ENCODE results near the gene PROSER1. TPM values are rescaled to one million over a fixed set of nuclear protein-coding genes. Genes with fewer than 3 reads are reported as not detected.
"Not testable (repeated sequence)": the region's sequence is repeated elsewhere in the genome, so short reads cannot be mapped to it uniquely, and the experiment has no call there.

Gene PROSER1
- total RNA-seq, 1 donor from 2014 or later, result 19.3 TPM

DNA sequence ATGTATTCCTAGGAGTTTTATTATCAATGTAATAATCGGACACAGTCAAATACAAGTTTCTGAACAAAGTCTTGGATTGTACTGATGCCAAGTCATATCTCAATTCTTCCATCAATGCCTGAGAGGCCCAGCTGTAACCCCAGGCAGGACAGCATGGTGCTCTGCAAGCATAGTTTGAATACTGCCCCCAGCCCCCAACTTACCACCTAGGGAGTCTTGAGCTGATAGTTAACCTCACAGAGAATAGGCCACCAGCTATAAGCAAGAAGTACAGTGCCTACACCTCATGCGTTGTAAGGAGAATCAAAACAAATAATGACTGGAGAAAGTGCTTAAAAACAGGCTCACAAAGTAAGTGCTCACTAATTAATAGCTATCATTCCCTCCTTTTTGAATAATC lies 2.7 kb downstream of the PROSER1 start:
- DNase-seq (ENCODE audit: low spot score), result no peak
- intact Hi-C loops (cut with DNase I), result no loop called here
- no peak for ATAC-seq

GRCh38 chr13:39034085-39034484 lies 3.8 kb downstream of the PROSER1 start:
- ATAC-seq, result no peak
- intact Hi-C loops (cut with DNase I), result no loop called here
- no peak for DNase-seq (ENCODE audit: low spot score)

GRCh38 chr13:39032150-39032549 lies 5.7 kb downstream of the PROSER1 start:
- intact Hi-C loops (cut with DNase I), result no loop called here
- DNase-seq (ENCODE audit: low spot score) (no peak), ATAC-seq (no peak)

GRCh38 chr13:39025433-39025839 lies 12.5 kb downstream of the PROSER1 start:
- DNase-seq (ENCODE audit: low spot score), result no peak
- intact Hi-C loops (cut with DNase I), result no loop called here
- ATAC-seq, result no peak

DNA sequence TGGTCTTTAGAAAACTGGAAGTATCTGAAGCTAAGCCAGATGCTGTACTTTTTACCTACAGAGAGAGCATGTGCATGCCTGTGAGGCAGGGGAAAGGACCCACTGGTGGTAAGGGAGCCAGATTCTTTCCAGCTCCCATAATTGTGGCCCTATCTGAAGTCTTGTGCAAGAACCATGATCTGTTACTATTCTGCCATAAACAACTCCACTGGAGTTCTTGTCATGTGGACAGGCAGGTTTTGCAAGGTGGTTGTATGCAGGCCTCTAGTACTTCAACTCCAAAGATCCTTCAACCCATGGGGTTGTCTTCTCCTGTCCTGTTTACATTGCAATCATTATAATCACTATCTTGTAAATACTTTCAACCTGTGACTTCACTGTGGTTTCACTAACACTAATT lies 14.1 kb downstream of the PROSER1 start:
- ATAC-seq (no peak), DNase-seq (ENCODE audit: low spot score) (no peak)
- intact Hi-C loops (cut with DNase I), result no loop called here

- ATAC-seq (no peak), DNase-seq (ENCODE audit: low spot score) (no peak)
- intact Hi-C loops (cut with DNase I), result no loop called here
These were observed 14.6 kb downstream of the PROSER1 start for GRCh38 chr13:39023316-39023715.

GRCh38 chr13:39020853-39021462 lies 16.9 kb downstream of the PROSER1 start:
- no peak for ATAC-seq
- intact Hi-C loops (cut with DNase I), result no loop called here

GRCh38 chr13:39016787-39017186 lies 21.1 kb downstream of the PROSER1 start:
- peak; percentile 67 for ATAC-seq
- intact Hi-C loops (cut with DNase I), result no loop called here
- no peak for DNase-seq (ENCODE audit: low spot score)

More at GRCh38 chr13:39020853-39021462, 16.9 kb downstream of the PROSER1 start:
- no peak for DNase-seq (ENCODE audit: low spot score)

DNA sequence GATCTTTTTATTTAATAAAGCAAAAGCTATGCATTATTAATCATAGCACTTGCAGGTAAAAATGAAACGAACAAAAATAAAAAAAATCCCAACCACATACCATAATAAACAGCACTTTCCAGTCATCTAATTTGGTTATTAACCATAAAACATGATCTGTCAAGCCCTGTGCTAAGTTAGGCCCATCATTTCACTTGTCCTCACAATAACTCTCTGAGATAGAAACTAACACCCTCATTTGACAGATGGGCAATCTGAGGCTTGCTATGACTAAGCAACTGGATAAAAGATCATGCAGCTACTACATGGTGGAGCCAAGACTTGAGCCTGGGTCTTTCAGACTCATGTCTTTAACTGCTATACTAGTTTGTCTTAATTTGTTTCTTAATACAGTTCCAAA lies 21.8 kb downstream of the PROSER1 start:
- DNase-seq (ENCODE audit: low spot score) (no peak), ATAC-seq (no peak)
- intact Hi-C loops (cut with DNase I), result no loop called here

GRCh38 chr13:39013462-39013861 lies 24.4 kb downstream of the PROSER1 start:
- DNase-seq (ENCODE audit: low spot score) (no peak), ATAC-seq (no peak)
- intact Hi-C loops (cut with DNase I), result no loop called here

GRCh38 chr13:39012608-39013007 lies 25.3 kb downstream of the PROSER1 start:
- DNase-seq (ENCODE audit: low spot score), result no peak
- intact Hi-C loops (cut with DNase I), result no loop called here
- no peak for ATAC-seq

DNA sequence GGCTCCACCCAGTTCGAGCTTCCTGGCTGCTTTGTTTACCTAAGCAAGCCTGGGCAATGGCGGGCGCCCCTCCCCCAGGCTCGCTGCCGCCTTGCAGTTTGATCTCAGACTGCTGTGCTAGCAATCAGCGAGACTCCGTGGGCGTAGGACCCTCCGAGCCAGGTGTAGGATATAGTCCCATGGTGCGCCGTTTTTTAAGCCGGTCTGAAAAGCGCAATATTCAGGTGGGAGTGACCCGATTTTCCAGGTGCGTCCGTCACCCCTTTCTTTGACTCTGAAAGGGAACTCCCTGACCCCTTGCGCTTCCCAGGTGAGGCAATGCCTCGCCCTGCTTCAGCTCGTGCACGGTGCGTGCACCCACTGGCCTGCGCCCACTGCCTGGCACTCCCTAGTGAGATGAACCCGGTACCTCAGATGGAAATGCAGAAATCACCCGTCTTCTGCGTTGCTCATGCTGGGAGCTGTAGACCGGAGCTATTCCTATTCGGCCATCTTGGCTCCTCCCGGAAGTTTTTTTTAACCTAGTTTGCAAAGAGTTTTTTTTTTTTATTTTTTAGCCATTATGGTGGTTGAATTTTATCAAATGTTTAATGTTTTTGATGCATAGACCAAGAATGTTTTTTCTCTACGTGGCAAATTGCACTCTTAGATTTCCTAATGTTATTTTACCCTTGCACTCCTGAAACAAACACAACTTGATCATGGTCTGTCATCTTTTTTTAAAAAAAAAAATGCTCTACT lies 31.3 kb downstream of the PROSER1 start:
- DNase-seq (ENCODE audit: low spot score); intact Hi-C loops (cut with DNase I); ATAC-seq: not testable (repeated sequence)

GRCh38 chr13:38998739-38999138 lies 39.1 kb downstream of the PROSER1 start:
- intact Hi-C loops (cut with DNase I), result no loop called here
- no peak for DNase-seq (ENCODE audit: low spot score)
- ATAC-seq, result no peak

DNA sequence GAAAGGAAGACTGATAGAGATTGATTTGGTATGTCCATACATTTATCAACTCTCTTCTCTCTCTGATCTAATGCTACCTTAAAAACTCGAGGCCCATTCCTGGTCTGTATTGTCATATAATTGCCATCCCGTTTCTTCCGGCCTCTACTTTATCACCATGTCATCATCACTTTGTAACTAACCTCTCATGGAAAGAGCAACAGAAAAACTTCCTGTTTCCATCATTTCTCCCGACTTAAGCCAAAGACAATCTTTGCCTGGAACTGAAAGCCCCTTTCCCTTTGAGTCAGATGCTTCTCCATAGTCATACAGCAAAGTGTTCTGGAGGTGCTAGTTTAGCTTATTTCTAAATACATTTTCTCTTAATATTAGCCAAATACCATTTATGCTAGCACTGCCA lies 44.5 kb downstream of the PROSER1 start:
- DNase-seq (ENCODE audit: low spot score) (no peak), ATAC-seq (no peak)
- intact Hi-C loops (cut with DNase I), result no loop called here

GRCh38 chr13:38990693-38991092 lies 47.2 kb downstream of the PROSER1 start, which contains the start of gene STOML3:
TSS of gene STOML3 (minus strand) at chr13:38990831. CDS start at chr13:38990721, 110 bp downstream.
- intact Hi-C loops (cut with DNase I), result no loop called here
- DNase-seq (ENCODE audit: low spot score) (no peak), ATAC-seq (peak; percentile 26)

DNA sequence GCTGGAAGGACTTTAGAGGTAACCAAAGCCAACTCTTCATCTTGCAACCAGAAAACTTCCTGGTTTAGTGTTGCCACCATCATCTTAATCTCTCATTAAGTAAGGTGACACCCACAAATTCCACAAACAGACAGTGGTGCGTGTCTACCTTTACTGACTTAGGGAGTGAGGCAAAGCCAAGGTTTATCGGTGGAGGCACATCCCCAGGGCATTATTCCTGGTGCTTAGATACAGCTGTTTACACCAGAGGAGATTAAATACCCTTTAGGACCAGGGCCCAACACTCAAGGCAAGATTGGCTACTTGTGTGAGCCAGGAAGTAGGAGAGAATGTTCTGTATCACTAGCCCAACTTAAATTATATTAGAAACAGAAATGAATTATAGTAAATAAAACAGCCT lies 56.8 kb downstream of the PROSER1 start:
- intact Hi-C loops (cut with DNase I), result no loop called here
- DNase-seq (ENCODE audit: low spot score) (no peak), ATAC-seq (no peak)

GRCh38 chr13:38980750-38981078 lies 57.2 kb downstream of the PROSER1 start:
- peak; percentile 38 for ATAC-seq

DNA sequence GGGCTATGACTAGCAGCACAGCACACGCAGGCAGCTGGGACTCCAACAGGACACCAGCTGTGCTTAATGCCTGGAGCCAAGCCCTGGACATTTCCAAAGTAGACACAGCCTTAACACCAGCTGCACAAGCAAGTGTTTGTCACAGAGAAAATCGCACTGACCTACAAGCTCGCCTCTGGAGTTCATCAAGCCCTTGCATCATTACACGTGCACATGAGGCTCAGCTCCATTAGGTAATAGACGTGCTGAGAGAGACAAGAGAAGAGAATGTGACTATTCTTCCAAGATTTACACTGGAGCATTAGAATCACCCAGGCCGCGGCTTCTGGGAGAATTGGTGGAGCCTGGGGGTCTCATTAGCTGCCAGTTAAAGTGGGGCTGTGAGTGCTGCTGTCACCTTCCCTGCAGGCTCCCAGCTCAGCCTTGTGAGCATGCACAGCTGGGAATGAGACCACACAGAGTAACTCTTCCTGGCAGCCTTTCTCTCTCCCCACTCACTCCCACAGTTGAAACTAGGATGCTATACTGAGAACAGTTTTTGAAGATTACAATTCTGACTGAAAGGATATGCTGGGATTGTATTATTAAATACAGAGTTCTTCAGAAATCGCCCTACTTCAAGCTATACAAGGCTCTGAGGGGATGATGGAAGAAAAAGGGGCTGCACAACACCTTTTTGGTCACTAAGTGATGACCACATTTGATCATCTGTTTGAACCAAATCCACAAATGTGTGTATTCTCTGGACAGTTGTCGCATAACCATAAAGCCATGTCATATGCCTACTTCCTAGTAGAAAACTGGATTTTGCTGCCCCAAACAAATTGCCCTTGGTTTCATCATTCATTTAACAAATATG lies 57.8 kb downstream of the PROSER1 start:
- no peak for DNase-seq (ENCODE audit: low spot score)
- intact Hi-C loops (cut with DNase I), result no loop called here
- ATAC-seq, result peak; percentile 98

More at GRCh38 chr13:38980750-38981078, 57.2 kb downstream of the PROSER1 start:
- intact Hi-C loops (cut with DNase I), result no loop called here
- DNase-seq (ENCODE audit: low spot score), result no peak

DNA sequence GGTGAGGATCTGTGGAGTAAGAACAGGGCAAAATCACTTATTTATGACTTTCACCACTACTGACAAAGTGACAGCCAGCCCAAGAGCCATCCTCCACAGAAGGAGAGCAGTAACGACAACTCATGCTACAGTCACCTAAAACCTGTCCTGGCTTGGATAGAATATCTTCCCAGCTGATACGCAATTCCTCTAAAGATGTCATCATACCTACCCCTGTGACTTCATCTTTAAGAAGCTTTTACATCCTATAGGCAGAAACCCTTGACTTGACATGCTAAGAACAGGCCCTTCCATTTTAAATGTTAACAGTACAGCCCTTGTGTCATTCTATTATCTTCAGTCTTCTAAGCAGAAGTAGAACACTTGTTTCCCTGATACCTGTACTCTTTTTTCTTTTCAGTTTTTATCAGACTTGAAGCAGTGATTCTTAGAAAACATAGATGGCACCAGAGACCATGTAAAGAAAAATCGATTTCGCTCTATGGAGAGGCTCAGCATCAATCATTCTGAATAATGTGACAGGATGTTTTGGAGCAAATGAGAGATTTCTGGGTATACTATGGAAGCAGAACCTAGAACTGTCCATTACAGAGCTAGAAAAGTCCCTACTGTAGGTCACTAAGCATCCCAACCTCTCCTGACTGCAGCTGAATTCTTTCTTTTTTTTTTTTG lies 67.4 kb downstream of the PROSER1 start:
- DNase-seq (ENCODE audit: low spot score), result no peak
- ATAC-seq, result no peak
- intact Hi-C loops (cut with DNase I), result no loop called here

All from sciatic nerve (tissue), 2 donors.